ENCODE results near the gene LETMD1. TPM values are rescaled to one million over a fixed set of nuclear protein-coding genes. Genes with fewer than 3 reads are reported as not detected.
A peak's percentile ranks its signal among the peaks of the same experiment; 100 is the strongest.

The LETMD1 gene
- total and polyA plus RNA-seq, 8 donors: 34.3 to 59.5 (median 49.8) TPM

DNA sequence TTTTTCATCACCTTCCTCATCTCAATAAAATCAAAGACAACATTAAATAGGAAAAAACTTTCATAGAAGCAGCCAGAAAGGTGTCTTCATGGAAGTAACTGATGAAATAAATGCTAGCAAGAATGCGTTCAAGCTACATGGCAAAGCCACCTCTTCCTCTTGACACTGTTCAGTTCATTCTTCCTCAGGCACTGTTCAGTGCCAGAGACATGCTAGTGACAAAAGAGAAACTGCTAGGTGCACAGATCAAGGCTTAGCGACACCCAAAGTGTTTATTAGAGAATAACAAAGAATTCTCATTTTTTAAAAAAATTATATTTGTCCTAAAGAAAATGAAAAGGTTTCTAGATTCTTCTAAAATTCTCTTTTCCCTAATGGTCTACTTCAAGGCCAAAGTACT lies 29.2 kb upstream of the LETMD1 start:
- Histone ChIP-seq H3K4me1 (peaks cover 11 to 28% (median 20%) of the 10 kb centered on the region in 3 donors), H3K9me3 (no peaks in the 10 kb centered on the region), H3K36me3 (no peaks in the 10 kb centered on the region), H3K27ac (no peak overlapping the region), H3K4me3 (no peak overlapping the region), H3K27me3 (no peaks in the 10 kb centered on the region)
- ATAC-seq: no peak
- 94 to 95% methylated on average over 2 of the region's 2 CpGs for WGBS, 2 donors
- intact Hi-C loops (cut with DNase I): no loop called here
- DNase-seq: no peak
- no peak for FAIRE-seq
- TF ChIP-seq, protein P1, sequence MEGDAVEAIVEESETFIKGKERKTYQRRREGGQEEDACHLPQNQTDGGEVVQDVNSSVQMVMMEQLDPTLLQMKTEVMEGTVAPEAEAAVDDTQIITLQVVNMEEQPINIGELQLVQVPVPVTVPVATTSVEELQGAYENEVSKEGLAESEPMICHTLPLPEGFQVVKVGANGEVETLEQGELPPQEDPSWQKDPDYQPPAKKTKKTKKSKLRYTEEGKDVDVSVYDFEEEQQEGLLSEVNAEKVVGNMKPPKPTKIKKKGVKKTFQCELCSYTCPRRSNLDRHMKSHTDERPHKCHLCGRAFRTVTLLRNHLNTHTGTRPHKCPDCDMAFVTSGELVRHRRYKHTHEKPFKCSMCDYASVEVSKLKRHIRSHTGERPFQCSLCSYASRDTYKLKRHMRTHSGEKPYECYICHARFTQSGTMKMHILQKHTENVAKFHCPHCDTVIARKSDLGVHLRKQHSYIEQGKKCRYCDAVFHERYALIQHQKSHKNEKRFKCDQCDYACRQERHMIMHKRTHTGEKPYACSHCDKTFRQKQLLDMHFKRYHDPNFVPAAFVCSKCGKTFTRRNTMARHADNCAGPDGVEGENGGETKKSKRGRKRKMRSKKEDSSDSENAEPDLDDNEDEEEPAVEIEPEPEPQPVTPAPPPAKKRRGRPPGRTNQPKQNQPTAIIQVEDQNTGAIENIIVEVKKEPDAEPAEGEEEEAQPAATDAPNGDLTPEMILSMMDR (IDR thresholded peaks at IDR 0.05): no peak

- no peak for FAIRE-seq
- no peak overlapping the region for H3K27ac ChIP-seq
- no peak for DNase-seq
- ATAC-seq: no peak
- intact Hi-C loops (cut with DNase I): no loop called here
- peaks cover 14 to 28% (median 20%) of the 10 kb centered on the region in 3 donors for H3K4me1 ChIP-seq
- H3K9me3 ChIP-seq: no peaks in the 10 kb centered on the region
- 77 to 79% methylated on average over 2 of the region's 2 CpGs for WGBS, 2 donors
- H3K36me3 ChIP-seq: no peaks in the 10 kb centered on the region
- no peaks in the 10 kb centered on the region for H3K27me3 ChIP-seq
- no peak overlapping the region for H3K4me3 ChIP-seq
- TF ChIP-seq, protein P1 (IDR thresholded peaks at IDR 0.05): no peak
These were observed 28.2 kb upstream of the LETMD1 start for GRCh38 chr12:51019927-51020326.

DNA sequence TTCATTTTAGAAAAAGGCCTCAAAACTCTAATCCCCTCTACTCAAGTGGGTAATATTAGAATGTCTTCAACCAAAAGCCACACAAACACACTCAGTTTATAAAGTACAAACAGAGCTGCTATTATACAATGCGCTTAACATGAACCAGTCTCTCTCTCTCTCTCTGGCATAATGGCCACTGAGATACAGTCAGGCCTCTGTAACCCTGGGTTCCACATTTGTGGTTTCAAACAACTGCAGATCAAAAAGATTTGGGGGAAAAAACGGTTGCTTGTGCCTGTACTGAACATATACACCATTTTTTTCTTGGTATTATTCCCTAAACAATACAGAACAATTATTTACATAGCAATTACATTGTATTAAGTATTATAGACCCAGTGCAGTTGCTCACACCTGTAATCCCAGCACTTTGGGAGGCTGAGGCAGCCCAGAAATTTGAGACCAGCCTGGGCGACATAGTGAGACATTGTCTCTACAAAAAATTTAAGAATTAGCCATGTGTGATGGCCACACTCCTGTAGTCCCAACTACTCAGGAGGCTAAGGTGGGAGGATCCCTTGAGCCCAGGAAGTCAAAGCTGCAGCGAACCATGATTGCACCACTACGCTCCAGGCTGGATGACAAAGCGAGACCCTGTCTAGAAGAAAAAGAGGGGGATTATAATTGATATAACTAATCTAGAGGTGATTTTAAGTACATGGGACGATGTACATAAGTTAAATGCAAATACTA lies 27.5 kb upstream of the LETMD1 start:
- Histone ChIP-seq H3K27ac (no peak overlapping the region), H3K36me3 (no peaks in the 10 kb centered on the region), H3K9me3 (no peaks in the 10 kb centered on the region), H3K4me3 (no peak overlapping the region), H3K4me1 (peaks cover 14 to 28% (median 20%) of the 10 kb centered on the region in 3 donors), H3K27me3 (no peaks in the 10 kb centered on the region)
- TF ChIP-seq, protein P1 (IDR thresholded peaks at IDR 0.05): no peak
- FAIRE-seq (no peak), ATAC-seq (no peak), DNase-seq (no peak)
- 87 to 88% methylated on average over 7 of the region's 7 CpGs for WGBS, 2 donors
- intact Hi-C loops (cut with DNase I): no loop called here

- TF ChIP-seq, protein P1 (IDR thresholded peaks at IDR 0.05): no peak
- Histone ChIP-seq H3K36me3 (no peaks in the 10 kb centered on the region), H3K27ac (peak overlapping the region in 2 of 4 donors; percentile 23 to 99), H3K4me1 (peaks cover 14 to 28% (median 20%) of the 10 kb centered on the region in 3 donors), H3K4me3 (no peak overlapping the region), H3K9me3 (no peaks in the 10 kb centered on the region), H3K27me3 (no peaks in the 10 kb centered on the region)
- FAIRE-seq (no peak), DNase-seq (no peak), ATAC-seq (no peak)
- 14 to 20% methylated on average over 1 of the region's 1 CpG for WGBS, 2 donors
- intact Hi-C loops (cut with DNase I): no loop called here
These were observed 26.4 kb upstream of the LETMD1 start for GRCh38 chr12:51021694-51022093.
